HepG2 (cell line): Measurements from ENCODE around the gene OR10P1. TPM values are rescaled to one million over a fixed set of nuclear protein-coding genes. Genes with fewer than 3 reads are reported as not detected.
"Not testable (repeated sequence)": the region's sequence is repeated elsewhere in the genome, so short reads cannot be mapped to it uniquely, and the experiment has no call there.

Experiments used
- ATAC-seq: fragments of 200-7000 bp; cut with Tn5 transposase; 3 replicates; pipeline ENCODE4 v1.9.1; 2020; ENCODE audit warnings: mild to moderate bottlenecking, moderate library complexity
- Bru-seq: library from RNA; stranded (reverse); fragments of 400-500 nt; gene quantifications from one replicate; lab custom pipeline; 2021; lab: Mats Ljungman, UMichigan
- BruChase-seq, 2 experiments: library from RNA; stranded (reverse); fragments of 400-500 nt; gene quantifications; one replicate each; lab custom pipeline; 2021; lab: Mats Ljungman, UMichigan
- BruUV-seq: library from RNA; stranded (reverse); fragments of 400-500 nt; replicated peaks from 2 replicates; lab custom pipeline; 2021; lab: Mats Ljungman, UMichigan
- CTCF ChIA-PET: fragments of 300-600 bp; formaldehyde crosslinking; extraction: SDS; loops from one replicate; lab custom pipeline; 2021; ENCODE audit warnings: low total read pairs, inconsistent platforms, low intra/inter-chr PET ratio; lab: Yijun Ruan, JAX
- POLR2A ChIA-PET: fragments of 350-600 bp; sonication (Branson Sonifier 250); formaldehyde crosslinking; loops from one replicate; lab custom pipeline; 2020; ENCODE audit warnings: antibody characterized with exemption, inconsistent platforms; lab: Yijun Ruan, JAX
- DNase-seq: peaks from one replicate; pipeline ENCODE4 v3.0.0-alpha.2; 2015; ENCODE audit warnings: low spot score
- FAIRE-seq: peaks from 3 replicates; lab custom pipeline; 2011; peaks lifted over from hg19 to GRCh38; lab: Jason Lieb, UNC
- H2AFZ ChIP-seq: one replicate; pipeline ENCODE4 v1.6.1; 2011; ENCODE audit warnings: low read length, inconsistent platforms
- H3K27ac ChIP-seq: fragments of 300-600 bp; 3 replicates; pipeline ENCODE4 v1.8.0; 2011; ENCODE audit warnings: mixed run types, mild to moderate bottlenecking, mixed read lengths, low read length, inconsistent platforms; ENCODE audit not compliant: insufficient read depth; ENCODE audit errors: extremely low read length
- H3K27me3 ChIP-seq, 2 experiments: fragments of 200-600 bp in 1 of 2; 2 replicates in 1 of 2; 3 replicates in 1 of 2; pipeline versions ENCODE4 v1.6.0 to v1.8.0; 2011; ENCODE audit warnings: low read length in 2 of 2, mild to moderate bottlenecking in 2 of 2, moderate library complexity in 2 of 2, inconsistent platforms in 1 of 2; ENCODE audit not compliant: insufficient read depth in 2 of 2, control insufficient read depth in 1 of 2
- H3K36me3 ChIP-seq, 2 experiments: fragments of 200-600 bp in 1 of 2; replicated peaks in 1 of 2; 2 replicates in 1 of 2; 3 replicates in 1 of 2; pipeline versions ENCODE4 v1.5.1 to v1.8.0; 2011; ENCODE audit warnings: low read length in 2 of 2, inconsistent platforms in 1 of 2; ENCODE audit not compliant: insufficient read depth in 2 of 2, control insufficient read depth in 1 of 2
- H3K4me1 ChIP-seq: 2 replicates; pipeline ENCODE4 v1.5.1; 2012; ENCODE audit warnings: low read length, inconsistent platforms; ENCODE audit not compliant: insufficient read depth
- H3K4me2 ChIP-seq: 2 replicates; pipeline ENCODE4 v1.6.0; 2011; ENCODE audit warnings: low read depth, low read length, inconsistent platforms
- H3K4me3 ChIP-seq, 3 experiments: fragments of 200-600 bp in 1 of 3; sonication (generic), shearing (Covaris generic) in 1 of 3; replicated peaks in 1 of 3; 2 replicates each; pipeline ENCODE4 v1.5.1; 2011 to 2016; ENCODE audit warnings: low read length in 3 of 3, inconsistent platforms in 2 of 3, low read depth in 2 of 3, mild to moderate bottlenecking in 2 of 3, control low read depth in 1 of 3, mixed read lengths in 1 of 3; ENCODE audit not compliant: insufficient read depth in 1 of 3
- H3K79me2 ChIP-seq: one replicate; pipeline ENCODE4 v1.6.1; 2011; ENCODE audit warnings: low read length, inconsistent platforms; ENCODE audit not compliant: insufficient read depth
- H3K9ac ChIP-seq: 2 replicates; pipeline ENCODE4 v1.6.0; 2011; ENCODE audit warnings: mild to moderate bottlenecking, low read depth, low read length, inconsistent platforms; ENCODE audit not compliant: insufficient read depth
- H3K9me3 ChIP-seq: 2 replicates; pipeline ENCODE4 v1.5.1; 2012; ENCODE audit warnings: mild to moderate bottlenecking, low read length
- H4K20me1 ChIP-seq: 2 replicates; pipeline ENCODE4 v1.6.0; 2011; ENCODE audit warnings: inconsistent platforms, mild to moderate bottlenecking, low read length, moderate library complexity; ENCODE audit not compliant: insufficient read depth
- KMT2A ChIP-seq: sonication (generic); formaldehyde crosslinking; IDR thresholded peaks from 2 replicates; pipeline ENCODE4 v1.4.0; 2020; ENCODE audit warnings: missing genetic modification reagents
- ZNF564 ChIP-seq: sonication (generic); formaldehyde crosslinking; IDR thresholded peaks from 2 replicates; pipeline ENCODE4 v1.8.1; 2023; ENCODE audit warnings: mild to moderate bottlenecking, missing genetic modification reagents
- WGBS: methylation state at CpG from one replicate; pipeline ENCODE4 v1.1.6; 2017; ENCODE audit warnings: low lambda C conversion rate; 5-methylcytosine and 5-hydroxymethylcytosine counted together
- in situ Hi-C: cut with HindIII; loops from 2 replicates; pipeline ENCODE4 v1.10.0; 2017; ENCODE audit warnings: low pct_unique_long_range_greater_than_20kb; ENCODE audit not compliant: extremely low pct_ligation_motif_present
- intact Hi-C: fragments of 100-400 bp; cut with micrococcal nuclease; formaldehyde crosslinking; loops from one replicate; pipeline ENCODE4 v1.10.0; 2022; ENCODE audit not compliant: unreplicated experiment
- long read RNA-seq, 2 experiments: library from RNA in 1 of 2; library from polyadenylated mRNA in 1 of 2; stranded (forward) in 1 of 2; unstranded in 1 of 2; transcript quantifications; one replicate each; pipeline ENCODE4 v2.0.0, GENCODE V29; 2019 to 2022
- polyA minus RNA-seq, 3 experiments: library from RNA; depleted of rRNA, polyadenylated mRNA; stranded (reverse); fragments of >200 nt; gene quantifications; 2 replicates each; pipeline ENCODE4 v1.2.3, GENCODE V29; 2011; ENCODE audit warnings: low replicate concordance in 1 of 3
- polyA plus RNA-seq, 8 experiments: library from polyadenylated mRNA; depleted of rRNA in 3 of 8; stranded (reverse) in 7 of 8; unstranded in 1 of 8; fragments of >200 nt; fragmentation: Illumina TruSeq in 4 of 8; extraction: Trizol in 4 of 8; gene quantifications; 2 replicates each; pipeline versions ENCODE4 v1.2.1 to v1.2.3, GENCODE V29; 2011 to 2016; ENCODE audit warnings: low read depth in 4 of 8, missing spikeins in 1 of 8, mixed read lengths in 1 of 8; ENCODE audit not compliant: insufficient read depth in 1 of 8
- total RNA-seq, 5 experiments: library from RNA; depleted of rRNA; stranded (reverse); fragments of >200 nt; fragmentation: Illumina TruSeq; extraction: Trizol; gene quantifications; 2 replicates each; pipeline ENCODE4 v1.2.3, GENCODE V29; 2016; ENCODE audit warnings: low read depth in 1 of 5

Gene OR10P1
- total RNA-seq (2016; rRNA removed; fragmentation: Illumina TruSeq; extraction: Trizol) (not detected in 2 replicates), polyA plus RNA-seq (2011; rRNA removed) (not detected in 2 replicates), polyA minus RNA-seq (2011; rRNA and poly(A)+ RNA removed; ENCODE audit: low replicate concordance) (not detected in 2 replicates), Bru-seq, nascent RNA (not detected), BruChase-seq, experiment 1, labeled RNA remaining after a 6-hour chase (not detected), BruChase-seq, experiment 2, labeled RNA remaining after a 2-hour chase (not detected)
- total RNA-seq (2016; cell fraction: cytosol; rRNA removed; fragmentation: Illumina TruSeq; extraction: Trizol; ENCODE audit: low read depth), result not detected in 2 replicates
- not detected in 2 replicates for total RNA-seq (2016; cell fraction: insoluble cytoplasmic fraction; rRNA removed; fragmentation: Illumina TruSeq; extraction: Trizol)
- total RNA-seq (2016; cell fraction: membrane; rRNA removed; fragmentation: Illumina TruSeq; extraction: Trizol), result not detected in 2 replicates
- total RNA-seq (2016; cell fraction: nucleus; rRNA removed; fragmentation: Illumina TruSeq; extraction: Trizol), result not detected in 2 replicates
- not detected in 2 replicates for polyA plus RNA-seq (2011; cell fraction: cytosol; rRNA removed)
- polyA plus RNA-seq (2011; cell fraction: nucleus; rRNA removed), result not detected in 2 replicates
- polyA plus RNA-seq (2012), result not detected in 2 replicates
- polyA plus RNA-seq (2016; cell fraction: cytosol; fragmentation: Illumina TruSeq; extraction: Trizol; ENCODE audit: low read depth), result not detected in 2 replicates
- not detected in 2 replicates for polyA plus RNA-seq (2016; cell fraction: insoluble cytoplasmic fraction; fragmentation: Illumina TruSeq; extraction: Trizol; ENCODE audit: low read depth)
- polyA plus RNA-seq (2016; cell fraction: membrane; fragmentation: Illumina TruSeq; extraction: Trizol; ENCODE audit: low read depth), result not detected in 2 replicates
- polyA plus RNA-seq (2016; cell fraction: nucleus; fragmentation: Illumina TruSeq; extraction: Trizol; ENCODE audit: insufficient read depth, low read depth), result not detected in 2 replicates
- polyA minus RNA-seq (2011; cell fraction: cytosol; rRNA and poly(A)+ RNA removed), result not detected in 2 replicates
- not detected in 2 replicates for polyA minus RNA-seq (2011; cell fraction: nucleus; rRNA and poly(A)+ RNA removed)
- long read RNA-seq, experiment 1, result 0 reads
- long read RNA-seq, experiment 2, result 0 reads

- POLR2A ChIA-PET, result no interaction called here
- no peak for FAIRE-seq
- BruUV-seq, result no TSS peak
Observed at GRCh38 chr12:55636853-55637252, at the start of gene OR10P1. OR10P1 (plus strand) TSS chr12:55636892; CDS start chr12:55636892, 0 bp downstream.

GRCh38 chr12:55590152-55590551 lies 46.5 kb upstream of the OR10P1 start:
- BruUV-seq, H3K4me1 ChIP-seq, H3K9ac ChIP-seq, H3K4me2 ChIP-seq, H3K4me3 ChIP-seq, POLR2A ChIA-PET, intact Hi-C loops, in situ Hi-C loops, H3K36me3 ChIP-seq, H3K27me3 ChIP-seq, H3K79me2 ChIP-seq, H3K9me3 ChIP-seq, H2AFZ ChIP-seq, H3K27ac ChIP-seq, CTCF ChIA-PET, FAIRE-seq, ATAC-seq, DNase-seq, H4K20me1 ChIP-seq: not testable (repeated sequence)
- 63% methylated on average over 10 of the region's 12 CpGs for WGBS

More at GRCh38 chr12:55636853-55637252, at the start of gene OR10P1:
- no peaks in the 10 kb centered on the region for H3K9me3 ChIP-seq
- no peak for ATAC-seq
- H2AFZ ChIP-seq, result no peak within 1 kb of the TSS
- H4K20me1 ChIP-seq, result no peaks in the 10 kb centered on the region
- no peak for TF ChIP-seq ZNF564 (CRISPR knock-in tag)
- TF ChIP-seq KMT2A (CRISPR knock-in tag), result no peak
- CTCF ChIA-PET, result no interaction called here
- H3K27ac ChIP-seq, result no peak within 1 kb of the TSS
- H3K4me1 ChIP-seq, result no peaks in the 10 kb centered on the region
- no peak within 1 kb of the TSS for H3K4me2 ChIP-seq
- intact Hi-C loops (no loop called here), in situ Hi-C loops (no loop called here)
- H3K9ac ChIP-seq, result no peak within 1 kb of the TSS
- no peaks in the 10 kb centered on the region for H3K79me2 ChIP-seq
- no peak for DNase-seq
- H3K4me3 ChIP-seq, result no peak within 1 kb of the TSS
- H3K27me3 ChIP-seq, result peaks cover 3 to 11% of the 10 kb centered on the region in 2 experiments; a peak in 3 of 5 replicates
- 54% methylated on average over 6 of the region's 6 CpGs for WGBS
- H3K36me3 ChIP-seq, result no peaks in the 10 kb centered on the region
